HCT116 (cell line): Measurements from ENCODE around the gene MORF4L1. TPM values are rescaled to one million over a fixed set of nuclear protein-coding genes. Genes with fewer than 3 reads are reported as not detected.
A peak's percentile ranks its signal among the peaks of the same experiment; 100 is the strongest.
"Not testable (repeated sequence)": the region's sequence is repeated elsewhere in the genome, so short reads cannot be mapped to it uniquely, and the experiment has no call there.

Experiments
- ATAC-seq: fragments of 200-7000 bp; cut with Tn5 transposase; 2 replicates; pipeline ENCODE4 v1.9.1; 2020; ENCODE audit warnings: mild to moderate bottlenecking, moderate library complexity
- BruUV-seq: library from RNA; stranded (reverse); fragments of 400-500 nt; replicated peaks from 2 replicates; lab custom pipeline; 2021; lab: Mats Ljungman, UMichigan
- CTCF ChIA-PET: fragments of 300-600 bp; sonication (Branson Sonifier 250); formaldehyde crosslinking; loops from one replicate; lab custom pipeline; 2021; ENCODE audit warnings: antibody characterized with exemption; lab: Charles Lee
- POLR2A ChIA-PET: fragments of 300-600, 350-600 bp; sonication (Branson Sonifier 250); formaldehyde crosslinking; loops from one replicate; lab custom pipeline; 2021; ENCODE audit warnings: antibody characterized with exemption; lab: Charles Lee
- RAD21 ChIA-PET, 2 experiments: fragments of 300-600 bp; sonication (Branson Sonifier 250); formaldehyde crosslinking; loops; one replicate each; lab custom pipeline; 2023; ENCODE audit warnings: low total read pairs in 2 of 2; ENCODE audit not compliant: uncharacterized antibody in 2 of 2, unreplicated experiment in 2 of 2, low non-redundant PET in 1 of 2; lab: Charles Lee
- DNase-seq: peaks from one replicate; pipeline ENCODE4 v3.0.0-alpha.2; 2010; ENCODE audit warnings: low read depth, low spot score
- H2AFZ ChIP-seq: fragments of 200-600 bp; shearing (Covaris generic), sonication (generic); 2 replicates; pipeline ENCODE4 v1.6.1; 2017; ENCODE audit warnings: low read depth, mixed run types, mixed read lengths, antibody characterized with exemption, low read length; ENCODE audit not compliant: poor library complexity, severe bottlenecking
- H3K27ac ChIP-seq: 2 replicates; pipeline ENCODE4 v1.5.1; 2012; ENCODE audit warnings: low read depth, low read length
- H3K27me3 ChIP-seq: fragments of 200-600 bp; sonication (generic); 2 replicates; pipeline ENCODE4 v1.6.1; 2016; ENCODE audit warnings: mixed run types, low read length, mixed read lengths; ENCODE audit not compliant: insufficient read depth
- H3K36me3 ChIP-seq, 2 experiments: fragments of 200-500 bp in 1 of 2; fragments of 200-600 bp in 1 of 2; sonication (Bioruptor generic) in 1 of 2; sonication (generic) in 1 of 2; 2 replicates each; pipeline versions ENCODE4 v1.5.1 to v1.6.1; 2014 to 2016; ENCODE audit warnings: low read length in 2 of 2, inconsistent platforms in 1 of 2, mixed read lengths in 1 of 2, mixed run types in 1 of 2; ENCODE audit not compliant: insufficient read depth in 2 of 2, control insufficient read depth in 1 of 2
- H3K4me1 ChIP-seq, 2 experiments: fragments of 200-600 bp in 1 of 2; sonication (generic) in 1 of 2; 2 replicates each; pipeline versions ENCODE4 v1.5.1 to v1.6.1; 2012 to 2017; ENCODE audit warnings: low read length in 2 of 2, inconsistent platforms in 1 of 2, mild to moderate bottlenecking in 1 of 2, mixed read lengths in 1 of 2, mixed run types in 1 of 2, moderate library complexity in 1 of 2; ENCODE audit not compliant: insufficient read depth in 2 of 2, control insufficient read depth in 1 of 2
- H3K4me2 ChIP-seq: fragments of 200-600 bp; sonication (generic); 2 replicates; pipeline ENCODE4 v1.6.1; 2017; ENCODE audit warnings: mixed run types, low read length, mixed read lengths
- H3K4me3 ChIP-seq, 2 experiments: fragments of 200-600 bp in 1 of 2; sonication (generic) in 1 of 2; replicated peaks in 1 of 2; 2 replicates each; pipeline ENCODE4 v1.5.1; 2011 to 2016; ENCODE audit warnings: low read length in 2 of 2, control low read depth in 1 of 2, low read depth in 1 of 2, mild to moderate bottlenecking in 1 of 2, mixed read lengths in 1 of 2, mixed run types in 1 of 2
- H3K79me2 ChIP-seq: fragments of 200-600 bp; sonication (generic); 2 replicates; pipeline ENCODE4 v1.6.1; 2017; ENCODE audit warnings: mild to moderate bottlenecking, mixed run types, low read length, moderate library complexity, mixed read lengths; ENCODE audit not compliant: insufficient read depth
- H3K9ac ChIP-seq: fragments of 200-600 bp; sonication (generic); 2 replicates; pipeline ENCODE4 v1.6.1; 2016; ENCODE audit warnings: low read length, mixed read lengths
- H3K9me2 ChIP-seq: fragments of 200-600 bp; sonication (generic), shearing (Covaris generic); 2 replicates; pipeline ENCODE4 v1.6.1; 2017; ENCODE audit warnings: mixed run types, mild to moderate bottlenecking, moderate library complexity; ENCODE audit not compliant: insufficient read depth
- H3K9me3 ChIP-seq, 2 experiments: fragments of 200-500 bp in 1 of 2; fragments of 200-600 bp in 1 of 2; sonication (Bioruptor generic) in 1 of 2; sonication (generic) in 1 of 2; 2 replicates each; pipeline ENCODE4 v1.6.1; 2014 to 2017; ENCODE audit warnings: low read length in 2 of 2, mixed read lengths in 2 of 2, inconsistent platforms in 1 of 2, low read depth in 1 of 2, mild to moderate bottlenecking in 1 of 2, mixed run types in 1 of 2, moderate library complexity in 1 of 2; ENCODE audit not compliant: control insufficient read depth in 1 of 2, insufficient read depth in 1 of 2
- H4K20me1 ChIP-seq: fragments of 200-600 bp; sonication (generic), shearing (Covaris generic); 2 replicates; pipeline ENCODE4 v1.6.1; 2017; ENCODE audit warnings: mixed run types, mild to moderate bottlenecking, moderate library complexity; ENCODE audit not compliant: insufficient read depth
- CBX3 ChIP-seq: IDR thresholded peaks from 2 replicates; pipeline ENCODE4 v1.6.1; 2012; ENCODE audit warnings: low read depth
- CEBPB ChIP-seq: IDR thresholded peaks from 2 replicates; pipeline ENCODE4 v1.6.1; 2012; ENCODE audit warnings: low read depth
- EGR1 ChIP-seq: IDR thresholded peaks from 2 replicates; pipeline ENCODE4 v1.6.1; 2012; ENCODE audit warnings: low read depth
- EZH2 ChIP-seq: fragments of 200-600 bp; sonication (generic); IDR thresholded peaks from 2 replicates; pipeline ENCODE4 v1.6.1; 2017; ENCODE audit warnings: antibody characterized with exemption, mixed run types
- EZH2phosphoT487 ChIP-seq: fragments of 200-600 bp; IDR thresholded peaks from 2 replicates; pipeline ENCODE4 v1.6.1; 2018; ENCODE audit warnings: antibody characterized with exemption, borderline replicate concordance
- JUND ChIP-seq: IDR thresholded peaks from 2 replicates; pipeline ENCODE4 v1.6.1; 2012
- REST ChIP-seq: IDR thresholded peaks from 2 replicates; pipeline ENCODE4 v1.6.1; 2012; ENCODE audit warnings: low read depth
- SIN3A ChIP-seq: IDR thresholded peaks from 2 replicates; pipeline ENCODE4 v1.6.1; 2012; ENCODE audit warnings: low read depth
- SP1 ChIP-seq: IDR thresholded peaks from 2 replicates; pipeline ENCODE4 v1.6.1; 2012; ENCODE audit warnings: low read depth
- SRF ChIP-seq: IDR thresholded peaks from 2 replicates; pipeline ENCODE4 v1.6.1; 2012; ENCODE audit warnings: low read depth
- TCF7L2 ChIP-seq: IDR thresholded peaks from 2 replicates; pipeline ENCODE4 v1.7.0; 2011; ENCODE audit warnings: borderline replicate concordance, inconsistent platforms; ENCODE audit not compliant: insufficient read depth, insufficient read length; ENCODE audit errors: extremely low read depth
- YY1 ChIP-seq: IDR thresholded peaks from 2 replicates; pipeline ENCODE4 v1.6.1; 2011; ENCODE audit warnings: low read length, low read depth, moderate library complexity, mild to moderate bottlenecking; ENCODE audit not compliant: insufficient replicate concordance; ENCODE audit errors: extremely low read depth
- ZFX ChIP-seq: fragments of 450-650 bp; IDR thresholded peaks from 2 replicates; pipeline ENCODE4 v1.6.1; 2017
- ZNF274 ChIP-seq: fragments of 200-500 bp; sonication (Bioruptor generic); IDR thresholded peaks from 2 replicates; pipeline ENCODE4 v1.6.1; 2014; ENCODE audit warnings: mild to moderate bottlenecking, low read depth, low read length, inconsistent platforms
- intact Hi-C: fragments of 100-400 bp; cut with micrococcal nuclease; formaldehyde crosslinking; loops from 2 replicates; pipeline ENCODE4 v1.10.0; 2022
- total RNA-seq: library from RNA; stranded (reverse); gene quantifications from one replicate; pipeline ENCODE4 v1.2.1, GENCODE V29; 2021; ENCODE audit not compliant: unreplicated experiment
- TF ChIP-seq, protein P1 (sequence below): IDR thresholded peaks from 2 replicates; pipeline ENCODE4 v1.6.1; 2012
- TF ChIP-seq, protein P2 (sequence below): IDR thresholded peaks from 2 replicates; pipeline ENCODE4 v1.6.1; 2012
- TF ChIP-seq, protein P3 (sequence below): IDR thresholded peaks from 2 replicates; pipeline ENCODE4 v1.6.1; 2011; ENCODE audit warnings: mild to moderate bottlenecking, low read length, moderate library complexity; ENCODE audit not compliant: insufficient replicate concordance; ENCODE audit errors: extremely low read depth

Gene MORF4L1
- total RNA-seq, 1 experiment from 2014 or later: 273 TPM

DNA sequence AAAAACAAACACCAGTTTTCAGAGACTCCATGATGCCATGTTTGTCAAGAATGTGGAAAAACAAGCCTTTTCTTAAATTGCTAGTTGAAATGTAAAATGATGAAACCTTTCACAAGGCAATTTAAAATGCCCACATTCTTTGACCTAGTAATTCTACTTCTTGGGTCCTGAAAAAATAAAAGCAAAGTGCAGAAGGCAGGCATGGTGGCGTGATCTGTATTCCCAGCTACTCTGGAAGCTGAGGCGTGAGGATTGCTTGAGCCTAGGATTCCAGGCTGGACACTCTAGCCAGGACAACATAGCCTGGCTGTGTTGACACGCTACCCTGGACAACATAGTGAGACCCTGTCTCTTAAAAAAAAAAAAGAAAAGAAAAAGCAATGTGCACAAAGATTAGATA is 4.3 kb upstream of the MORF4L1 start:
- peaks cover 3% of the 10 kb centered on the region; the same call in 1 of the 2 replicates for H3K79me2 ChIP-seq
- no peak overlapping the region for H3K9ac ChIP-seq
- no peak overlapping the region for H2AFZ ChIP-seq
- no peaks in the 10 kb centered on the region for H3K9me3 ChIP-seq
- no peak for DNase-seq
- H3K4me3 ChIP-seq: no peak overlapping the region
- H3K4me1 ChIP-seq: peaks cover 0 to 5% of the 10 kb centered on the region in 2 experiments; a peak in 1 of 4 replicates
- H3K36me3 ChIP-seq: no peaks in the 10 kb centered on the region
- BruUV-seq: no TSS peak
- H4K20me1 ChIP-seq: no peaks in the 10 kb centered on the region
- no peak for ATAC-seq
- ChIA-PET CTCF (no interaction called here), RAD21 (no interaction called here), POLR2A (no interaction called here)
- TF ChIP-seq EZH2: no peak
- TF ChIP-seq TCF7L2: no peak
- TF ChIP-seq EZH2phosphoT487: no peak
- TF ChIP-seq SIN3A: no peak
- no peak for TF ChIP-seq ZNF274
- TF ChIP-seq, protein P1, sequence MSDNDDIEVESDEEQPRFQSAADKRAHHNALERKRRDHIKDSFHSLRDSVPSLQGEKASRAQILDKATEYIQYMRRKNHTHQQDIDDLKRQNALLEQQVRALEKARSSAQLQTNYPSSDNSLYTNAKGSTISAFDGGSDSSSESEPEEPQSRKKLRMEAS: no peak
- TF ChIP-seq ZFX: no peak
- TF ChIP-seq EGR1: no peak
- TF ChIP-seq, protein P2, sequence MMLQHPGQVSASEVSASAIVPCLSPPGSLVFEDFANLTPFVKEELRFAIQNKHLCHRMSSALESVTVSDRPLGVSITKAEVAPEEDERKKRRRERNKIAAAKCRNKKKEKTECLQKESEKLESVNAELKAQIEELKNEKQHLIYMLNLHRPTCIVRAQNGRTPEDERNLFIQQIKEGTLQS: no peak
- no peak for TF ChIP-seq SP1
- TF ChIP-seq YY1: no peak
- no peak for TF ChIP-seq CBX3
- TF ChIP-seq CEBPB: no peak
- TF ChIP-seq, protein P3, sequence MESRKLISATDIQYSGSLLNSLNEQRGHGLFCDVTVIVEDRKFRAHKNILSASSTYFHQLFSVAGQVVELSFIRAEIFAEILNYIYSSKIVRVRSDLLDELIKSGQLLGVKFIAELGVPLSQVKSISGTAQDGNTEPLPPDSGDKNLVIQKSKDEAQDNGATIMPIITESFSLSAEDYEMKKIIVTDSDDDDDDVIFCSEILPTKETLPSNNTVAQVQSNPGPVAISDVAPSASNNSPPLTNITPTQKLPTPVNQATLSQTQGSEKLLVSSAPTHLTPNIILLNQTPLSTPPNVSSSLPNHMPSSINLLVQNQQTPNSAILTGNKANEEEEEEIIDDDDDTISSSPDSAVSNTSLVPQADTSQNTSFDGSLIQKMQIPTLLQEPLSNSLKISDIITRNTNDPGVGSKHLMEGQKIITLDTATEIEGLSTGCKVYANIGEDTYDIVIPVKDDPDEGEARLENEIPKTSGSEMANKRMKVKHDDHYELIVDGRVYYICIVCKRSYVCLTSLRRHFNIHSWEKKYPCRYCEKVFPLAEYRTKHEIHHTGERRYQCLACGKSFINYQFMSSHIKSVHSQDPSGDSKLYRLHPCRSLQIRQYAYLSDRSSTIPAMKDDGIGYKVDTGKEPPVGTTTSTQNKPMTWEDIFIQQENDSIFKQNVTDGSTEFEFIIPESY: no peak
- no peak for TF ChIP-seq REST
- TF ChIP-seq JUND: no peak
- TF ChIP-seq SRF: no peak
- H3K9me2 ChIP-seq: no peaks in the 10 kb centered on the region
- no peak overlapping the region for H3K27ac ChIP-seq
- no peaks in the 10 kb centered on the region for H3K27me3 ChIP-seq
- H3K4me2 ChIP-seq: no peak overlapping the region
- intact Hi-C loops: no loop called here

- peak overlapping the region; percentile 4 for H2AFZ ChIP-seq
- DNase-seq, H3K9me2 ChIP-seq, RAD21 ChIA-PET, H3K9ac ChIP-seq, H3K4me3 ChIP-seq, H3K9me3 ChIP-seq, H3K4me2 ChIP-seq, ATAC-seq, BruUV-seq, H3K27me3 ChIP-seq, H3K27ac ChIP-seq, H3K36me3 ChIP-seq: not testable (repeated sequence)
- H3K4me1 ChIP-seq: peaks cover 13 to 25% of the 10 kb centered on the region in 2 experiments; a peak in 3 of 4 replicates
- POLR2A ChIA-PET: interaction anchor here (1.4 kb wide), 1 partner anchor 11 kb away, joined by 3 read pairs; no protein-coding TSS in a partner anchor
- peaks cover 35% of the 10 kb centered on the region for H3K79me2 ChIP-seq
- CTCF ChIA-PET: interaction anchor here (1.0 kb wide), 1 partner anchor 61 kb away, joined by 3 read pairs; no protein-coding TSS in a partner anchor
- peaks cover 21% of the 10 kb centered on the region; the same call in 1 of the 2 replicates for H4K20me1 ChIP-seq
- intact Hi-C loops: loop anchor here (5.0 kb wide), 1 partner anchor 114 kb away; no protein-coding TSS in a partner anchor
These were observed 1.1 kb upstream of the MORF4L1 start for GRCh38 chr15:78871483-78872127.
